SK-N-SH (cell line): ENCODE data around the gene BTBD10.
"Not testable (repeated sequence)": the region's sequence is repeated elsewhere in the genome, so short reads cannot be mapped to it uniquely, and the experiment has no call there.

Source experiments
- CTCF ChIP-seq: fragments of 200-600 bp; sonication (generic); IDR thresholded peaks from 2 replicates; pipeline ENCODE4 v1.6.1; 2017; ENCODE audit warnings: antibody characterized with exemption, mild to moderate bottlenecking, moderate library complexity
- EP300 ChIP-seq, 2 experiments: IDR thresholded peaks; 2 replicates each; pipeline versions ENCODE4 v1.4.0 to v1.6.1; 2012; ENCODE audit warnings: borderline replicate concordance in 1 of 2, low read depth in 1 of 2, low read length in 1 of 2
- JUND ChIP-seq: IDR thresholded peaks from 2 replicates; pipeline ENCODE4 v1.4.0; 2012
- REST ChIP-seq: IDR thresholded peaks from 2 replicates; pipeline ENCODE4 v1.6.1; 2012; ENCODE audit warnings: mild to moderate bottlenecking, low read depth, low read length, moderate library complexity
- RFX5 ChIP-seq: IDR thresholded peaks from 2 replicates; pipeline ENCODE4 v1.6.1; 2012; ENCODE audit warnings: mild to moderate bottlenecking, improper control_type of control experiment, low read length
- TAF1 ChIP-seq: IDR thresholded peaks from 2 replicates; pipeline ENCODE4 v1.6.1; 2012; ENCODE audit warnings: low read depth, mild to moderate bottlenecking, low read length, moderate library complexity, borderline replicate concordance
- ZBTB33 ChIP-seq: IDR thresholded peaks from 2 replicates; pipeline ENCODE4 v1.4.0; 2012; ENCODE audit warnings: low read depth, borderline replicate concordance

GRCh38 chr11:13436836-13437235 lies 26.2 kb downstream of the BTBD10 start:
- not testable (repeated sequence) for TF ChIP-seq CTCF; TAF1; EP300 (IDR thresholded peaks at IDR 0.05; ENCODE audit: borderline replicate concordance in 1 of 2, low read depth in 1 of 2, low read length in 1 of 2); ZBTB33; RFX5; JUND; REST
